ENCODE results near the gene PCDHB5.
"Not testable (repeated sequence)": the region's sequence is repeated elsewhere in the genome, so short reads cannot be mapped to it uniquely, and the experiment has no call there.

- not testable (repeated sequence) for TF ChIP-seq ZNF426 (tag by site-specific recombination; IDR thresholded peaks at IDR 0.05); ZNF585B (tag by site-specific recombination; IDR thresholded peaks at IDR 0.05); ZNF561 (tag by site-specific recombination; IDR thresholded peaks at IDR 0.05; ENCODE audit: borderline replicate concordance); GLIS1 (tag by site-specific recombination; IDR thresholded peaks at IDR 0.05); ZBTB7A (tag by site-specific recombination; IDR thresholded peaks at IDR 0.05; ENCODE audit: low read depth); CTCF (tag by site-specific recombination; IDR thresholded peaks at IDR 0.05); ZNF664 (tag by site-specific recombination; IDR thresholded peaks at IDR 0.05); ZNF776 (tag by site-specific recombination; IDR thresholded peaks at IDR 0.05; ENCODE audit: borderline replicate concordance); ZNF394 (tag by site-specific recombination; IDR thresholded peaks at IDR 0.05; ENCODE audit: borderline replicate concordance); TCF7L2 (IDR thresholded peaks at IDR 0.05; ENCODE audit: borderline replicate concordance, low read depth, low read length); PATZ1 (tag by site-specific recombination; IDR thresholded peaks at IDR 0.05)
- TF ChIP-seq, protein P1, sequence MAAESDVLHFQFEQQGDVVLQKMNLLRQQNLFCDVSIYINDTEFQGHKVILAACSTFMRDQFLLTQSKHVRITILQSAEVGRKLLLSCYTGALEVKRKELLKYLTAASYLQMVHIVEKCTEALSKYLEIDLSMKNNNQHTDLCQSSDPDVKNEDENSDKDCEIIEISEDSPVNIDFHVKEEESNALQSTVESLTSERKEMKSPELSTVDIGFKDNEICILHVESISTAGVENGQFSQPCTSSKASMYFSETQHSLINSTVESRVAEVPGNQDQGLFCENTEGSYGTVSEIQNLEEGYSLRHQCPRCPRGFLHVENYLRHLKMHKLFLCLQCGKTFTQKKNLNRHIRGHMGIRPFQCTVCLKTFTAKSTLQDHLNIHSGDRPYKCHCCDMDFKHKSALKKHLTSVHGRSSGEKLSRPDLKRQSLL (tag by site-specific recombination; IDR thresholded peaks at IDR 0.05), result not testable (repeated sequence)
These were observed 16.6 kb downstream of the PCDHB5 start for GRCh38 chr5:141151632-141152031.

Measured in HEK293 (cell line).